SJSA1 (cell line): ENCODE data around the gene MED22. TPM values are rescaled to one million over a fixed set of nuclear protein-coding genes. Genes with fewer than 3 reads are reported as not detected.
A peak's percentile ranks its signal among the peaks of the same experiment; 100 is the strongest.
"Not testable (repeated sequence)": the region's sequence is repeated elsewhere in the genome, so short reads cannot be mapped to it uniquely, and the experiment has no call there.

Source experiments
- DNase-seq, 2 experiments: peaks; one replicate each; pipeline ENCODE4 v3.0.0-alpha.2; 2015 to 2020; ENCODE audit warnings: low spot score in 2 of 2, low read depth in 1 of 2
- H3K27ac ChIP-seq: fragments of 250-450 bp; sonication (Bioruptor Pico); 2 replicates; pipeline ENCODE4 v1.5.1; 2020; ENCODE audit warnings: mild to moderate bottlenecking, moderate library complexity
- H3K27me3 ChIP-seq: fragments of 250-450 bp; sonication (Bioruptor Pico); replicated peaks from 2 replicates; pipeline ENCODE4 v1.5.1; 2020; ENCODE audit warnings: mild to moderate bottlenecking, moderate library complexity
- H3K36me3 ChIP-seq: fragments of 250-450 bp; sonication (Bioruptor Pico); 2 replicates; pipeline ENCODE4 v1.5.1; 2020; ENCODE audit warnings: mild to moderate bottlenecking
- H3K4me1 ChIP-seq: fragments of 250-450 bp; sonication (Bioruptor Pico); replicated peaks from 2 replicates; pipeline ENCODE4 v1.6.1; 2021; ENCODE audit warnings: mild to moderate bottlenecking
- H3K4me3 ChIP-seq: fragments of 250-450 bp; sonication (Bioruptor Pico); 2 replicates; pipeline ENCODE4 v1.5.1; 2020; ENCODE audit warnings: mild to moderate bottlenecking
- H3K9me3 ChIP-seq: fragments of 250-450 bp; sonication (Bioruptor Pico); replicated peaks from 2 replicates; pipeline ENCODE4 v1.5.1; 2020; ENCODE audit warnings: mild to moderate bottlenecking
- total RNA-seq: library from RNA; depleted of rRNA; stranded (reverse); fragments of >200 nt; shearing (Covaris generic); gene quantifications from 2 replicates; pipeline ENCODE4 v1.2.3, GENCODE V29; 2014

Gene MED22
- total RNA-seq, 1 experiment from 2014 or later: 20.4 TPM

- Histone ChIP-seq H3K36me3 (no peaks in the 10 kb centered on the region), H3K9me3 (no peaks in the 10 kb centered on the region), H3K27me3 (no peaks in the 10 kb centered on the region), H3K27ac (no peak overlapping the region), H3K4me3 (no peak overlapping the region), H3K4me1 (no peaks in the 10 kb centered on the region)
- DNase-seq: no peak
Observed at GRCh38 chr9:133383438-133383837, 35.5 kb upstream of the MED22 start.

- Histone ChIP-seq H3K36me3 (no peaks in the 10 kb centered on the region), H3K27me3 (no peaks in the 10 kb centered on the region), H3K27ac (no peak overlapping the region), H3K4me3 (no peak overlapping the region), H3K9me3 (no peaks in the 10 kb centered on the region), H3K4me1 (no peaks in the 10 kb centered on the region)
- no peak for DNase-seq
Observed at GRCh38 chr9:133382507-133383141, 34.7 kb upstream of the MED22 start.

- Histone ChIP-seq H3K4me1 (peaks cover 4% of the 10 kb centered on the region), H3K4me3 (no peak overlapping the region), H3K36me3 (peaks cover 1% of the 10 kb centered on the region), H3K27ac (no peak overlapping the region), H3K27me3 (no peaks in the 10 kb centered on the region), H3K9me3 (0 out of 2 replicates have a peak, but pooled peaks cover 1% of the 10 kb centered on the region)
- no peak for DNase-seq
Observed at GRCh38 chr9:133380734-133381133, 32.8 kb upstream of the MED22 start.

- Histone ChIP-seq H3K27ac (no peak overlapping the region), H3K4me1 (peaks cover 4% of the 10 kb centered on the region), H3K36me3 (peaks cover 11% of the 10 kb centered on the region), H3K4me3 (no peak overlapping the region), H3K27me3 (no peaks in the 10 kb centered on the region), H3K9me3 (0 out of 2 replicates have a peak, but pooled peaks cover 3% of the 10 kb centered on the region)
- DNase-seq: no peak
Observed at GRCh38 chr9:133379153-133380086, 31.5 kb upstream of the MED22 start.

- DNase-seq: no peak
- Histone ChIP-seq H3K27me3 (no peaks in the 10 kb centered on the region), H3K4me1 (peaks cover 8% of the 10 kb centered on the region), H3K9me3 (0 out of 2 replicates have a peak, but pooled peaks cover 3% of the 10 kb centered on the region), H3K27ac (no peak overlapping the region), H3K4me3 (no peak overlapping the region), H3K36me3 (peaks cover 17% of the 10 kb centered on the region)
Observed at GRCh38 chr9:133378408-133378962, 30.6 kb upstream of the MED22 start.

GRCh38 chr9:133377721-133378216, 29.8 kb upstream of the MED22 start:
- no peak overlapping the region for H3K4me3 ChIP-seq
- peaks cover 24% of the 10 kb centered on the region for H3K36me3 ChIP-seq
- no peaks in the 10 kb centered on the region for H3K27me3 ChIP-seq
- no peak for DNase-seq
- H3K4me1 ChIP-seq: peaks cover 8% of the 10 kb centered on the region
- H3K9me3 ChIP-seq: 0 out of 2 replicates have a peak, but pooled peaks cover 3% of the 10 kb centered on the region
- H3K27ac ChIP-seq: no peak overlapping the region

- H3K9me3 ChIP-seq, DNase-seq, H3K27ac ChIP-seq, H3K4me3 ChIP-seq, H3K4me1 ChIP-seq, H3K27me3 ChIP-seq: not testable (repeated sequence)
- H3K36me3 ChIP-seq: peaks cover 29% of the 10 kb centered on the region
Observed at GRCh38 chr9:133377280-133377679, 29.3 kb upstream of the MED22 start.

GRCh38 chr9:133375724-133376654, 28.1 kb upstream of the MED22 start, which contains the start of the genes STKLD1 and SURF4:
STKLD1 (plus strand) TSS chr9:133376366; CDS start chr9:133376474, 108 bp downstream.
SURF4 (minus strand) TSS chr9:133376060; CDS start chr9:133375969, 91 bp downstream.
- peak; percentile 92 to 93 for DNase-seq
- Histone ChIP-seq H3K4me3 (peak within 1 kb of the TSS; percentile 99), H3K36me3 (peaks cover 42% of the 10 kb centered on the region), H3K4me1 (peaks cover 8% of the 10 kb centered on the region), H3K9me3 (0 out of 2 replicates have a peak, but pooled peaks cover 3% of the 10 kb centered on the region), H3K27ac (peak within 1 kb of the TSS; percentile 94), H3K27me3 (no peaks in the 10 kb centered on the region)

- peaks cover 8% of the 10 kb centered on the region for H3K4me1 ChIP-seq
- peaks cover 50% of the 10 kb centered on the region for H3K36me3 ChIP-seq
- peak overlapping the region; percentile 99 for H3K4me3 ChIP-seq
- H3K9me3 ChIP-seq: 0 out of 2 replicates have a peak, but pooled peaks cover 3% of the 10 kb centered on the region
- H3K27ac ChIP-seq: peak overlapping the region; percentile 94
- no peak for DNase-seq
- no peaks in the 10 kb centered on the region for H3K27me3 ChIP-seq
Observed at GRCh38 chr9:133375116-133375723, 27.3 kb upstream of the MED22 start.

- H3K27me3 ChIP-seq: no peaks in the 10 kb centered on the region
- peak in 1 of 2 experiments; percentile 50 for DNase-seq
- H3K9me3 ChIP-seq: 0 out of 2 replicates have a peak, but pooled peaks cover 3% of the 10 kb centered on the region
- H3K36me3 ChIP-seq: peaks cover 55% of the 10 kb centered on the region
- peak overlapping the region; percentile 99 for H3K4me3 ChIP-seq
- peaks cover 8% of the 10 kb centered on the region for H3K4me1 ChIP-seq
- H3K27ac ChIP-seq: peak overlapping the region; percentile 94
Observed at GRCh38 chr9:133374612-133375115, 26.7 kb upstream of the MED22 start.

- no peak for DNase-seq
- no peaks in the 10 kb centered on the region for H3K27me3 ChIP-seq
- H3K36me3 ChIP-seq: peaks cover 80% of the 10 kb centered on the region
- H3K9me3 ChIP-seq: 0 out of 2 replicates have a peak, but pooled peaks cover 3% of the 10 kb centered on the region
- no peak overlapping the region for H3K4me3 ChIP-seq
- H3K27ac ChIP-seq: no peak overlapping the region
- H3K4me1 ChIP-seq: peaks cover 8% of the 10 kb centered on the region
Observed at GRCh38 chr9:133372144-133372543, 24.2 kb upstream of the MED22 start.

GRCh38 chr9:133371261-133371711, 23.4 kb upstream of the MED22 start:
- Histone ChIP-seq H3K4me3 (no peak overlapping the region), H3K27ac (no peak overlapping the region), H3K9me3 (0 out of 2 replicates have a peak, but pooled peaks cover 3% of the 10 kb centered on the region), H3K36me3 (peaks cover 89% of the 10 kb centered on the region), H3K27me3 (no peaks in the 10 kb centered on the region), H3K4me1 (peaks cover 4% of the 10 kb centered on the region; the same call in 1 of the 2 replicates)
- DNase-seq: no peak
